GM13976 (cell line): Measurements from ENCODE around the gene TRIL.

Experiments
- DNase-seq: peaks from one replicate; pipeline ENCODE4 v3.0.0; 2012; ENCODE audit warnings: low spot score
- in situ Hi-C: fragments of 300-500 bp; cut with MboI; formaldehyde crosslinking; loops from one replicate; pipeline ENCODE4 v1.12.0; 2022; ENCODE audit warnings: low sequenced_read_pairs, mixed read lengths, inconsistent platforms; ENCODE audit not compliant: unreplicated experiment
- TF ChIP-seq, protein P1 (sequence below): IDR thresholded peaks from 2 replicates; pipeline ENCODE4 v1.5.1; 2012; ENCODE audit warnings: borderline replicate concordance, mild to moderate bottlenecking; ENCODE audit not compliant: insufficient read depth; ENCODE audit errors: extremely low read depth, missing control alignments, control extremely low read depth

TRIL gene

DNA sequence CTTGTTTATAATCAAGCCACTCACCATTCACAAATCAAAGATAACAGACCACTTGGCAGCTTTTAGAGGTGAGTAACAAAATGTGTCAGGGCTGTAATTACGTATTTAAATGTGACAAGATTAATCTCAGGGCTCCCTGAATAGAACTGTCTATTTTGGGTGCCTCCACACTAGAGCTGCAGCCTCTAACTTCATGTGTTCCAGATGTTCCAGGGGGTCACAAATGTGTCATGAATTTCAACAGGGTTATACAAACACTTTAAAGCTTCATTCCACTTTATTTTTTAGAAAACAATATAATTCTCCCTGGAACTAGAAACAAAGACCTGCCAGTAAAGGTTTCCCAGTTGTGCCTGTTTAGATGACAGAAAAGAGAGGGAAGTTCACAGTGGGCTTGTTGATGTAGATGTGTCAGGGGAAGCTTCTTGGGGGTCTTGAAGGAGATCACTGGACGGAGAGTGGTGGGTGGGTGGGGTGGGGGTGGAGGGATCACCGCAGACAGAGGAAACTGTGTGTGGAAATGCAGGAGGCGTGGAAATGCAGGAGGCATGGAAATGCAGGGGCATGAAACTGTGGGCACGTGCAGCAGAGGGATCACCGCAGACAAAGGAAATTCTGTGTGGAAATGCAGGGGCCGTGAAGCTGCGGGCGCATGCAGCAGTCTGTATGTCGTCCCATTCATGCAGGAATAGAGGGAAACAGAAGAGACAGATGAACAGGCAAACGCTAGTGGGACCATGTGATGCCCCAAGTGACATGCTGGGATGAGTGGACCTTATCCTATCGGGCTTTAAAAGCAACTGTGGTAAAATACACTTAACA lies 42.0 kb upstream of the TRIL start:
- in situ Hi-C loops: no loop called here
- TF ChIP-seq, protein P1, sequence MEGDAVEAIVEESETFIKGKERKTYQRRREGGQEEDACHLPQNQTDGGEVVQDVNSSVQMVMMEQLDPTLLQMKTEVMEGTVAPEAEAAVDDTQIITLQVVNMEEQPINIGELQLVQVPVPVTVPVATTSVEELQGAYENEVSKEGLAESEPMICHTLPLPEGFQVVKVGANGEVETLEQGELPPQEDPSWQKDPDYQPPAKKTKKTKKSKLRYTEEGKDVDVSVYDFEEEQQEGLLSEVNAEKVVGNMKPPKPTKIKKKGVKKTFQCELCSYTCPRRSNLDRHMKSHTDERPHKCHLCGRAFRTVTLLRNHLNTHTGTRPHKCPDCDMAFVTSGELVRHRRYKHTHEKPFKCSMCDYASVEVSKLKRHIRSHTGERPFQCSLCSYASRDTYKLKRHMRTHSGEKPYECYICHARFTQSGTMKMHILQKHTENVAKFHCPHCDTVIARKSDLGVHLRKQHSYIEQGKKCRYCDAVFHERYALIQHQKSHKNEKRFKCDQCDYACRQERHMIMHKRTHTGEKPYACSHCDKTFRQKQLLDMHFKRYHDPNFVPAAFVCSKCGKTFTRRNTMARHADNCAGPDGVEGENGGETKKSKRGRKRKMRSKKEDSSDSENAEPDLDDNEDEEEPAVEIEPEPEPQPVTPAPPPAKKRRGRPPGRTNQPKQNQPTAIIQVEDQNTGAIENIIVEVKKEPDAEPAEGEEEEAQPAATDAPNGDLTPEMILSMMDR: no peak
- no peak for DNase-seq

DNA sequence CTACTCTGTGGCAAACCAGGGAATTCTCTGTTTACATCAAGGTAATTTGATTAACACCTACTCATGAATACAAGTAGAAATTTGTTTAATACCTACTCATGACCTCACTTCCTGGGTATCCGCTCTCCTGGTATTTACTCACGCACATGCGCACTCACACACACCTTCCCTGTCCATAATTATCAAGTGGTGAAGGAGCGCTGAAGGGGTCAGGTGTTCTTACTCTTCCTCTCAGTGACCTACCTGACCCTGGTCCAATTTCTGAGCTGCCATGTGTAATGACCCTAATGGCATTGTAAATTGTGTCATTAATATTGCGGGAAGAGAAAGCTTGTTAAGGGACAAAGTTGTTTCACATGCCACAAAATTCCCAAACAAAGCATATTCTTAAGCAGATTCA lies 41.3 kb upstream of the TRIL start:
- TF ChIP-seq, protein P1: no peak
- DNase-seq: no peak
- in situ Hi-C loops: no loop called here

DNA sequence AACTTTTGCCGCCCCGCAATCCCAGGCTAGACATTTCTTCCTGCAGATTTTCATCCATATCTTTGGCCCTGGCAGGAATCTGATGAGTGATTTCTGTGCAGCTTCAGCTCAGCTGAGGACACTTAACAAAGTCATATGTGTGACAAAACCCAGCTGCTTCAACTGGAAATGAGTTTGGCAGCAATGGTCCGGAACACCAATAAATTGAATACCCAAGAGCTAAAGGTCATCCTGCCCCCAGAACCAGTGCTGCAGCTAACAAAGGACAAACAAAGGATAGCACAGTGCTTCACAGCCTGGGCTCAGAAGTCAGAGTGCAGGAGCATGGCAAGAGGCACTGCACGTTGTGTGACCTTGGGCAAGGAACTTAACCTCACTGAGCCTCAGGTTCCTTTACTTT lies 40.0 kb upstream of the TRIL start:
- in situ Hi-C loops: no loop called here
- no peak for DNase-seq

DNA sequence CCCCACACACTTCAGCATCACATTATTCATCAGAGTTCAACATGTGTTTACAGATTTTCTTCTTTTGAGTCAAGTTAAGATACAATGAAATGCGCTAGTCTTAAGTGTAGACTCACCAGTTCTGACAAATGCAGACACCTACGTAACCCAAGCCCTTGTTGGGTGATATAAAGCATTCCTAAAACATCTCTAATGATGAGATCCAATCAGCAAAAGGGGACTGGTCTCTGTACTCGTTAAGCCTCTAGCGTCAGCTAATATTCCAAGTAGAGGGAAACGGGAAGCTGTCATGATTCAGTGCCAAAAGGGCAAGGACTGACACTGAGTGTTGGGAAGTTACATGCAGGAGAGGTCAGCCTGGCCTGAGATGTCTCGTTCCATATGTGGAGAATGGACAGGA lies 38.7 kb upstream of the TRIL start:
- in situ Hi-C loops: no loop called here
- no peak for DNase-seq

More for the DNA sequence above, 40.0 kb upstream of the TRIL start:
- TF ChIP-seq, protein P1: no peak

DNA sequence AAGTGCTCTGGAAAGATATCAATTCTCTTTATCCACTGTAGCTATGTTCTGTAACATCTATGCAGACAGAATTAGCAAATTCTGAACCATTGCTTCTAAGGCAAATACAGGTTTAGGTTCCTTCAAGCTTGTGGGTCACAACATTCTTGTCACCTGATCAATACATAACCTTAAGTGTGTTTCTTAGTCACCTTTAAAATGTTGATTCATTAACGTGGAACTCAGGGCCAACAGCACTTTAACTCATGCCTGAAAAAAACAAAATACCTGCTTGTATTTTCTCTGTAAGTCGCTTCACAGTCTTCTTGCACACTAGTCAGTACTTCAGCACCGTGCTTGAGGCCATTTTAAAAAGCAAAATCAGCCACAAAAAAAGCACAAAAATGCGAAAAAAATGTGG lies 35.2 kb upstream of the TRIL start:
- DNase-seq: no peak
- in situ Hi-C loops: no loop called here

More for the DNA sequence above, 38.7 kb upstream of the TRIL start:
- TF ChIP-seq, protein P1: no peak

DNA sequence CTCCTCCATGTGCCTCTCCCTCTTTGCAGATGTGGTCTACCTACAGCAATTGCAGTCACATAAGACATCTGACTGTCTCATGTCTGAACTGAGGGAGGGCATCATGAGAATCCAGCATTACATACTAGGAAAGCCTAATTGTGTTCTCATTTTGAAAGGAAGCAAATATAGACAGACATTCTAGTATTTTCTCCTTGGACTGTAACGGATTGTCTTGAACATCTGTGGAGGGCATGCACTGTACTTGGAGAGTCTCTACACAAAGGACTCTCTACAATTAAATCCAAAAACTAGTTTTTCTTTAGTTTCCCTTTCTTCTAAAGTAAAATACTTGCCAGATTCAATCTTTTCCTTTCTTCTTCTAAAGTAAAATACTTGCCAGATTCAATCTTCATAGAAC lies 34.7 kb upstream of the TRIL start:
- no peak for DNase-seq
- in situ Hi-C loops: no loop called here
- TF ChIP-seq, protein P1: no peak

More for the DNA sequence above, 35.2 kb upstream of the TRIL start:
- TF ChIP-seq, protein P1: no peak
